HK-2 (cell line): ENCODE measurements around the gene HTRA1.

Source experiments
- DNase-seq: peaks from one replicate; pipeline ENCODE4 v3.0.0-alpha.2; 2018; ENCODE audit not compliant: unreplicated experiment

HTRA1 gene

GRCh38 chr10:122495406-122496340 is 34.3 kb downstream of the HTRA1 start:
- DNase-seq: no peak

- no peak for DNase-seq
These were observed 35.9 kb downstream of the HTRA1 start for GRCh38 chr10:122497241-122497640.

GRCh38 chr10:122498521-122498920 is 37.2 kb downstream of the HTRA1 start:
- DNase-seq: no peak

- no peak for DNase-seq
These were observed 37.7 kb downstream of the HTRA1 start for GRCh38 chr10:122499012-122499411.

- no peak for DNase-seq
These were observed 38.2 kb downstream of the HTRA1 start for GRCh38 chr10:122499491-122499941.

GRCh38 chr10:122500194-122500593 is 38.8 kb downstream of the HTRA1 start:
- DNase-seq: no peak

- no peak for DNase-seq
These were observed 39.4 kb downstream of the HTRA1 start for GRCh38 chr10:122500726-122501125.

- no peak for DNase-seq
These were observed 41.7 kb downstream of the HTRA1 start for GRCh38 chr10:122503012-122503411.

- no peak for DNase-seq
These were observed 42.7 kb downstream of the HTRA1 start for GRCh38 chr10:122503886-122504609.

GRCh38 chr10:122504610-122504950 is 43.2 kb downstream of the HTRA1 start:
- DNase-seq: peak; percentile 38

- no peak for DNase-seq
These were observed 43.7 kb downstream of the HTRA1 start for GRCh38 chr10:122505011-122505410.

GRCh38 chr10:122505885-122506645 is 44.7 kb downstream of the HTRA1 start:
- DNase-seq: no peak

- no peak for DNase-seq
These were observed 46.3 kb downstream of the HTRA1 start for GRCh38 chr10:122507616-122508015.

GRCh38 chr10:122508021-122508420 is 46.7 kb downstream of the HTRA1 start:
- no peak for DNase-seq

- no peak for DNase-seq
These were observed 48.0 kb downstream of the HTRA1 start for GRCh38 chr10:122509323-122509722.

GRCh38 chr10:122510326-122510725 is 49.0 kb downstream of the HTRA1 start:
- no peak for DNase-seq

- no peak for DNase-seq
These were observed 49.4 kb downstream of the HTRA1 start for GRCh38 chr10:122510736-122511135.

- no peak for DNase-seq
These were observed 51.7 kb downstream of the HTRA1 start for GRCh38 chr10:122513053-122513452.

- no peak for DNase-seq
These were observed 52.9 kb downstream of the HTRA1 start for GRCh38 chr10:122514045-122514840.

- DNase-seq: no peak
These were observed 53.7 kb downstream of the HTRA1 start for GRCh38 chr10:122515022-122515424.

- DNase-seq: no peak
These were observed 54.4 kb downstream of the HTRA1 start for GRCh38 chr10:122515588-122516231.
